SK-N-SH treated with all-trans-retinoic acid at 6 μM for 48 hours (cell line): ENCODE data around the gene DLAT.

Source experiments
- ATAC-seq: fragments of 200-7000 bp; cut with Tn5 transposase; 3 replicates; pipeline ENCODE4 v1.9.1; 2020; ENCODE audit warnings: mild to moderate bottlenecking, moderate library complexity
- ARNTL ChIP-seq: fragments of 450-650 bp; formaldehyde crosslinking; IDR thresholded peaks from 2 replicates; pipeline ENCODE4 v1.5.0; 2020; ENCODE audit warnings: low read depth, mild to moderate bottlenecking, moderate library complexity, borderline replicate concordance
- BACH2 ChIP-seq: fragments of 250-450 bp; sonication (Bioruptor Pico); IDR thresholded peaks from 2 replicates; pipeline ENCODE4 v1.9.0; 2021; ENCODE audit warnings: mild to moderate bottlenecking, borderline replicate concordance
- CREB5 ChIP-seq: fragments of 250-450 bp; sonication (Bioruptor Pico); IDR thresholded peaks from 2 replicates; pipeline ENCODE4 v1.5.1; 2020; ENCODE audit warnings: low read depth, mild to moderate bottlenecking, moderate library complexity
- CSDC2 ChIP-seq: fragments of 250-450 bp; sonication (Bioruptor Pico); IDR thresholded peaks from 2 replicates; pipeline ENCODE4 v1.5.0; 2020; ENCODE audit warnings: mild to moderate bottlenecking, moderate library complexity
- GLIS3 ChIP-seq: fragments of 250-450 bp; sonication (Bioruptor Pico); IDR thresholded peaks from 2 replicates; pipeline ENCODE4 v1.5.0; 2020; ENCODE audit warnings: mild to moderate bottlenecking, moderate library complexity
- ISL1 ChIP-seq: fragments of 250-450 bp; sonication (Bioruptor Pico); IDR thresholded peaks from 2 replicates; pipeline ENCODE4 v2.1.2; 2022; ENCODE audit warnings: mild to moderate bottlenecking, moderate library complexity
- POU6F1 ChIP-seq: fragments of 250-450 bp; sonication (Bioruptor Pico); IDR thresholded peaks from 2 replicates; pipeline ENCODE4 v1.8.0; 2021; ENCODE audit warnings: low read depth, mild to moderate bottlenecking, moderate library complexity, borderline replicate concordance
- RARB ChIP-seq: fragments of 250-450 bp; sonication (Bioruptor Pico); IDR thresholded peaks from 2 replicates; pipeline ENCODE4 v1.8.0; 2021; ENCODE audit warnings: mild to moderate bottlenecking, moderate library complexity
- SNAI2 ChIP-seq: fragments of 250-450 bp; sonication (Bioruptor Pico); IDR thresholded peaks from 2 replicates; pipeline ENCODE4 v1.5.0; 2020; ENCODE audit warnings: mild to moderate bottlenecking, moderate library complexity
- TCF4 ChIP-seq: fragments of 250-450 bp; sonication (Bioruptor Pico); IDR thresholded peaks from 2 replicates; pipeline ENCODE4 v1.8.0; 2021; ENCODE audit warnings: mild to moderate bottlenecking, moderate library complexity, borderline replicate concordance
- TOX ChIP-seq: fragments of 250-450 bp; sonication (Bioruptor Pico); IDR thresholded peaks from 2 replicates; pipeline ENCODE4 v1.8.0; 2021; ENCODE audit warnings: mild to moderate bottlenecking, moderate library complexity, borderline replicate concordance
- TSHZ2 ChIP-seq: fragments of 250-450 bp; sonication (Bioruptor Pico); IDR thresholded peaks from 2 replicates; pipeline ENCODE4 v1.5.0; 2020; ENCODE audit warnings: mild to moderate bottlenecking, moderate library complexity
- ZC3H10 ChIP-seq: fragments of 250-450 bp; sonication (Bioruptor Pico); IDR thresholded peaks from 2 replicates; pipeline ENCODE4 v1.5.1; 2021; ENCODE audit warnings: mild to moderate bottlenecking, moderate library complexity
- ZFP30 ChIP-seq: fragments of 450-650 bp; formaldehyde crosslinking; IDR thresholded peaks from 2 replicates; pipeline ENCODE4 v1.5.0; 2022; ENCODE audit warnings: mild to moderate bottlenecking, moderate library complexity
- ZNF565 ChIP-seq: fragments of 450-650 bp; formaldehyde crosslinking; conservative IDR thresholded peaks from 2 replicates; pipeline ENCODE4 v1.5.0; 2020; ENCODE audit warnings: low read depth, mild to moderate bottlenecking, moderate library complexity
- ZNF8 ChIP-seq: fragments of 450-650 bp; formaldehyde crosslinking; IDR thresholded peaks from 2 replicates; pipeline ENCODE4 v1.5.0; 2020; ENCODE audit warnings: mild to moderate bottlenecking, moderate library complexity
- TF ChIP-seq, protein P1 (sequence below): fragments of 250-450 bp; sonication (Bioruptor Pico); IDR thresholded peaks from 2 replicates; pipeline ENCODE4 v1.8.0; 2020; ENCODE audit warnings: mild to moderate bottlenecking, moderate library complexity, borderline replicate concordance
- TF ChIP-seq, protein P2 (sequence below): fragments of 250-450 bp; sonication (Bioruptor Pico); IDR thresholded peaks from 2 replicates; pipeline ENCODE4 v1.5.1; 2021; ENCODE audit warnings: mild to moderate bottlenecking, moderate library complexity

Gene DLAT

DNA sequence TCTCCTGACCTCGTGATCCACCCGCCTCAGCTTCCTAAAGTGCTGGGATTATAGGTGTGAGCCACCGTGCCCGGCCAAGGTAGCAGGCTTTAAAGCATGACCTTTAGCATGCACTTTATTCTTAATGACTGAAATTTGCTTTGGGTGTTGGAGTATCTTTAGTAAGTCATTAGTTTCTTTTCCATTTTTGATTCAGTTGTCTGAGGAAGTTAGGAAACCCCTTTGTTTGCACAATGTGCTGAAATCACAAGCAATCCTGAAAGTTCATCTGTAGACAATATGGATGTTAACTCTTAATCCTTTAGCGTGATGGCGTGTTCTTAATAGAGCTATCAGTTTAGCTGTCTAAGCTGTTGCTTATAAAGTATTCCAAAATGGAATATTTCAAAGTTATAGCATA lies 78.2 kb downstream of the DLAT start:
- TF ChIP-seq POU6F1 (CRISPR knock-in tag) (no peak), ZNF8 (CRISPR knock-in tag) (no peak), ZNF565 (CRISPR knock-in tag) (no peak), RARB (CRISPR knock-in tag) (no peak), ZC3H10 (no peak), GLIS3 (CRISPR knock-in tag) (no peak), CREB5 (CRISPR knock-in tag) (no peak), TOX (CRISPR knock-in tag) (no peak), TSHZ2 (CRISPR knock-in tag) (no peak), ARNTL (CRISPR knock-in tag) (no peak), TCF4 (CRISPR knock-in tag) (no peak), BACH2 (no peak), ZFP30 (CRISPR knock-in tag) (no peak)
- TF ChIP-seq, protein P1, sequence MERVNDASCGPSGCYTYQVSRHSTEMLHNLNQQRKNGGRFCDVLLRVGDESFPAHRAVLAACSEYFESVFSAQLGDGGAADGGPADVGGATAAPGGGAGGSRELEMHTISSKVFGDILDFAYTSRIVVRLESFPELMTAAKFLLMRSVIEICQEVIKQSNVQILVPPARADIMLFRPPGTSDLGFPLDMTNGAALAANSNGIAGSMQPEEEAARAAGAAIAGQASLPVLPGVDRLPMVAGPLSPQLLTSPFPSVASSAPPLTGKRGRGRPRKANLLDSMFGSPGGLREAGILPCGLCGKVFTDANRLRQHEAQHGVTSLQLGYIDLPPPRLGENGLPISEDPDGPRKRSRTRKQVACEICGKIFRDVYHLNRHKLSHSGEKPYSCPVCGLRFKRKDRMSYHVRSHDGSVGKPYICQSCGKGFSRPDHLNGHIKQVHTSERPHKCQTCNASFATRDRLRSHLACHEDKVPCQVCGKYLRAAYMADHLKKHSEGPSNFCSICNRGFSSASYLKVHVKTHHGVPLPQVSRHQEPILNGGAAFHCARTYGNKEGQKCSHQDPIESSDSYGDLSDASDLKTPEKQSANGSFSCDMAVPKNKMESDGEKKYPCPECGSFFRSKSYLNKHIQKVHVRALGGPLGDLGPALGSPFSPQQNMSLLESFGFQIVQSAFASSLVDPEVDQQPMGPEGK (CRISPR knock-in tag), result no peak
- TF ChIP-seq, protein P2, sequence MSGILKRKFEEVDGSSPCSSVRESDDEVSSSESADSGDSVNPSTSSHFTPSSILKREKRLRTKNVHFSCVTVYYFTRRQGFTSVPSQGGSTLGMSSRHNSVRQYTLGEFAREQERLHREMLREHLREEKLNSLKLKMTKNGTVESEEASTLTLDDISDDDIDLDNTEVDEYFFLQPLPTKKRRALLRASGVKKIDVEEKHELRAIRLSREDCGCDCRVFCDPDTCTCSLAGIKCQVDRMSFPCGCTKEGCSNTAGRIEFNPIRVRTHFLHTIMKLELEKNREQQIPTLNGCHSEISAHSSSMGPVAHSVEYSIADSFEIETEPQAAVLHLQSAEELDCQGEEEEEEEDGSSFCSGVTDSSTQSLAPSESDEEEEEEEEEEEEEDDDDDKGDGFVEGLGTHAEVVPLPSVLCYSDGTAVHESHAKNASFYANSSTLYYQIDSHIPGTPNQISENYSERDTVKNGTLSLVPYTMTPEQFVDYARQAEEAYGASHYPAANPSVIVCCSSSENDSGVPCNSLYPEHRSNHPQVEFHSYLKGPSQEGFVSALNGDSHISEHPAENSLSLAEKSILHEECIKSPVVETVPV, result no peak

DNA sequence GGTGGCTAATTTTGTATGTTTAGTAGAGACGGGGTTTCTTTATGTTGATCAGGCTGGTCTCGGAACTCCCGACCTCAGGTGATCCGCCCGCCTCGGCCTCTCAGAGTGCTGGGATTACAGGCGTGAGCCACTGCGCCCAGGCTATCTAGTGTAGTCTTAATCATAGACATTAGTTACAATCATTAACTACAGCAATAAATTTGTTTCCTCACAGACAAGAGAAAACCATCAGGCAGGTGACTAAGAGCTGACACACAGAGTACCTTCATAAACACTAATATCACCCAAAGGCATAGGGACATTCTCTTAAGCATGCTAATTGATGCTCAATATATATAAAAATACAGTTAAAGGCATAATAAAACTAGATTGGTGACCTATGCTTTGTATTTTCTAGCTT lies 80.9 kb downstream of the DLAT start:
- TF ChIP-seq ISL1 (CRISPR knock-in tag), result no peak
- TF ChIP-seq, protein P2, result no peak
- no peak for TF ChIP-seq BACH2
- TF ChIP-seq ARNTL (CRISPR knock-in tag), result no peak
- no peak for TF ChIP-seq CSDC2 (CRISPR knock-in tag)
- TF ChIP-seq GLIS3 (CRISPR knock-in tag), result no peak
- TF ChIP-seq SNAI2 (CRISPR knock-in tag), result no peak
- ATAC-seq, result no peak

More for the DNA sequence above, 78.2 kb downstream of the DLAT start:
- ATAC-seq, result no peak
